NCI-H82 (cell line): Measurements from ENCODE around the gene ABCC4.
A peak's percentile ranks its signal among the peaks of the same experiment; 100 is the strongest.

Experiments
- DNase-seq: peaks from one replicate; lab custom pipeline; 2025; lab: John Stamatoyannopoulos, UW

ABCC4 gene

DNA sequence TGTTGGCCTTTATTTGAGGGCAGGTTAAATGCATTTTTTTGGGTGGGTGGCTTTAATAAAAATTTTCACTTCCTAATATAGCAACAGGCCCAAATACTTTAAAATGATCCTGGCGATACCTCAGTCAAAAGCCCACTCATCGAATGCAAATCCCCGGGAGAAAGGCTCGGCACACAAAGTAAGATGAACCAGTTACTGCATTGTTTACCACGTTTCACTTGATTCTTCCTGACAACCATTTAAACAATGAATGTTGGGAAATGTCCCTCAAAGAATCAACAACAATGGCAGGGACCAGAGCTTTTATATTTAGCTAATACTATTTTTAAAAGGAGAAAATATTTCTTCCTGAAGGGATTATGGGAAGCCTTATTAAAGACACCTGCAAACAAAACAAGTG, 187.7 kb downstream of the ABCC4 start:
- DNase-seq, result no peak

DNA sequence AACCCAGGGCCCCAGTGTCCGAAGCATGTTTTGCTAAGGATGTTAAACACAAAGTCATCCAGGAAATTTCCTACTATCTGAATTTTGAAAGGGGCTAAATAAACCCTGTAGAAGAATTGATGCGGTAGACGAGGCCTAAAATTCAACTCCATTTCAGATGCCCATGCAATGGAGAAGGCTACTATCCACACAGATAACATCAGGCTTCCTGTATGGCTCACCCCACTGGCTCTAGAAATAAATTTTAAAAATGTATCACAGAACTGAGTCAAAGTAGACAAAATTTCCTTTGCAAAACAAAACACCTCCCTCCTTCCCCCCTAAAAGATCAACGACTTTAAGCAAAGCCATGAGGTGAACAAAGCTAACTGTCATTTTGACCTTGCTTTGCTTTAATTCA, 188.4 kb downstream of the ABCC4 start:
- no peak for DNase-seq

- no peak for DNase-seq
Measured at GRCh38 chr13:95111608-95112007, 189.6 kb downstream of the ABCC4 start.

- no peak for DNase-seq
Measured at GRCh38 chr13:95106562-95106961, 194.7 kb downstream of the ABCC4 start.

- no peak for DNase-seq
Measured at GRCh38 chr13:95100525-95101433, 200.5 kb downstream of the ABCC4 start.

GRCh38 chr13:95099541-95099940, 201.7 kb downstream of the ABCC4 start:
- DNase-seq, result no peak

DNA sequence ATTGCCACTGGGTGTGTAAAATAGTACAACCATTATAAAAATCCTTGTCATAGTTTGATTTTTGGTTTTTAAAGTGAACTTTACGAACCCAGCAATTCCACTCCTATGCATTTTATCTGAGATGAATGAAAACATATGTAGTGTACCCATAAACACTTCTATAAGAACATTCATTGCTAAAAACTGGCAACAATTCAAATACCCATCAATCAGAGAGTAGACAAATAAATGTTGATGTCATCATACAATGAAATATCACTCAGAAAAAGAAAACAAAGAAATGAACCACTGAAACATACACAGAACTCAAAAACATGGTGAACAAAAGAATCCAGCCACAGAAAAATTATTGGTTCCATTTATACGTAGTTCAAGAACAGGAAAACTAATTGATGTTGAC, 202.3 kb downstream of the ABCC4 start:
- no peak for DNase-seq

GRCh38 chr13:95091755-95092154, 209.5 kb downstream of the ABCC4 start:
- no peak for DNase-seq

GRCh38 chr13:95087746-95088305, 213.4 kb downstream of the ABCC4 start:
- DNase-seq, result peak; percentile 55

- no peak for DNase-seq
Measured at GRCh38 chr13:95086761-95087160, 214.5 kb downstream of the ABCC4 start.

DNA sequence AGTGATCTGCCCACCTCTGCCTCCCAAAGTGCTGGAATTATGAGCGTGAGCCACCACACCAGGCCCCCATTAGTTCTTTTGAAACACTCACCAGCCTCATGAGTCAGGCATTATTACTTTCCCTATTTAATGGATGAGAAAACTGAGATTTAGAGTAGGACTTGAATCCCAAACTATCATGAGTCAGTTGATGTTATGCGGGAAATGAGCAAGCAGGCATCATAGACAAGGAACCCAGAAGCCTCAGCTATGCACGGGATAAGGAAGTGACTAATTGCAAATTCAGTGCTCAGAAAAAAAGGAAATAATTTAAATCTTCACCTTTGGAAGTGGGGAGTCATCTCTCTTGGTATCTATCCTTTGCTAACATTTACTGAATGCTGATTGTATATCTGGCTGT, 217.5 kb downstream of the ABCC4 start:
- DNase-seq, result no peak

DNA sequence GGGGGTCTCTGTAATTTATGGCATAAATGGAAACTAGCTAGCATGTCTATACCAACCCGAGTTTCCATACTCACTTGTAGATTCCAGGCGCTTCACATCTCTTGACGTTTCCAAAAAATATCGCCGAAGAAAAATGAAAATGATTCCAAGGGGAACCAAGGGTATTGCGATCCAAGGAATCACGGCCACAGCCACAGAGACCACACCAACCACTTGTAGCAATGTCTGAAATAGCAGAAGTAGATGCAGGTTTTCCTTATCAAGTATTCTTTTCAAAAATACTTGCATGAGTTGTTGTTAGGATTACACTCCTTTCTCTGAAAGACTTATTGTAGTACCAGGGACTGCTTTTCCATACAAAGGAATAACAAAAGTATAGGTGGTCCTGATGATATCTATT, 218.2 kb downstream of the ABCC4 start:
- DNase-seq, result no peak

- DNase-seq, result no peak
Measured at GRCh38 chr13:95075506-95075905, 225.7 kb downstream of the ABCC4 start.

- no peak for DNase-seq
Measured at GRCh38 chr13:95074820-95075219, 226.4 kb downstream of the ABCC4 start.

GRCh38 chr13:95073747-95074311, 227.4 kb downstream of the ABCC4 start:
- DNase-seq, result no peak

- no peak for DNase-seq
Measured at GRCh38 chr13:95067303-95067702, 233.9 kb downstream of the ABCC4 start.

DNA sequence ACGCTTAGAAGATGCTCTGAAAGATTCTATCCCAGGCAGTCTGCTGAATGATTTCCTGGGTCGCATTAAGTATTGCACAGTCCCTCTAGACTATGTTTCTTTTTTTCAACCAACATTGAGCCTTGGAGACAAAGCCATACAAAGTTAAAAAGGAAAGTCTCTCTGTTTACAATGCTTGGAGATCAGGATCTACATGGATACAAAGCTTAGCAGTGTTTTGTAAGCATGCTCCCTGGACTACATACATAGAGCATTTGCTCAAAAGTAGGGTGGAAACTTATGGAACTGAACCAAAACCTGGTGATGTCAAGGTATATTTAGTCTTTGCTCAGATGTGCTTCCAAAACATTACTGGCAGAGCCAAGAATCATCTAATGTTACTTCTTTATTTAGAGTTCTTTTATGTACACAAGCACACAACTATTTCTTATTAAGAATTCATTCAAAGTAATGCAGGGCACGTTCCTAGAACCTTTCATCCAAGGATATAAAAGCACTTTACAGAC, 241.2 kb downstream of the ABCC4 start:
- no peak for DNase-seq

- DNase-seq, result no peak
Measured at GRCh38 chr13:95059306-95059705, 241.9 kb downstream of the ABCC4 start.

GRCh38 chr13:95058680-95059079, 242.6 kb downstream of the ABCC4 start:
- DNase-seq, result no peak

DNA sequence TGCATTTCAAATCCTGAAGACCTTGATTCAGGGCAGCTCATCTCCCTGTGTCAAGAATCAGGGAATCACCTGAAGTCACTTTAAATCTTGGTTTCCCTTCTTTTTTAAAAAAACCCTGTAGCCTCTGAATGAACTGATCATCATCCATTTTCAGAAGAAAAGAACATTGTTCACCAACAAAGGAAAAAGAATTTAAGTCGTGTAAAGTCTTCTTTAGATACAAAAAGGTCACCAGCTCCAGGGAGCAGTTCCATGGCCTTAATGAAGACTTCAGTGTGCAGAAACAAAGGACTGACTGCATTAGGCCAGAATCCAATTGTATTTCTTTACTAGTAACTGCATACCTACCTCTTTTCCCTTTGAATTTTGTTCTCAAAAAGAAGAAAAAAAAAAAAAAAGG, 245.0 kb downstream of the ABCC4 start:
- no peak for DNase-seq

DNA sequence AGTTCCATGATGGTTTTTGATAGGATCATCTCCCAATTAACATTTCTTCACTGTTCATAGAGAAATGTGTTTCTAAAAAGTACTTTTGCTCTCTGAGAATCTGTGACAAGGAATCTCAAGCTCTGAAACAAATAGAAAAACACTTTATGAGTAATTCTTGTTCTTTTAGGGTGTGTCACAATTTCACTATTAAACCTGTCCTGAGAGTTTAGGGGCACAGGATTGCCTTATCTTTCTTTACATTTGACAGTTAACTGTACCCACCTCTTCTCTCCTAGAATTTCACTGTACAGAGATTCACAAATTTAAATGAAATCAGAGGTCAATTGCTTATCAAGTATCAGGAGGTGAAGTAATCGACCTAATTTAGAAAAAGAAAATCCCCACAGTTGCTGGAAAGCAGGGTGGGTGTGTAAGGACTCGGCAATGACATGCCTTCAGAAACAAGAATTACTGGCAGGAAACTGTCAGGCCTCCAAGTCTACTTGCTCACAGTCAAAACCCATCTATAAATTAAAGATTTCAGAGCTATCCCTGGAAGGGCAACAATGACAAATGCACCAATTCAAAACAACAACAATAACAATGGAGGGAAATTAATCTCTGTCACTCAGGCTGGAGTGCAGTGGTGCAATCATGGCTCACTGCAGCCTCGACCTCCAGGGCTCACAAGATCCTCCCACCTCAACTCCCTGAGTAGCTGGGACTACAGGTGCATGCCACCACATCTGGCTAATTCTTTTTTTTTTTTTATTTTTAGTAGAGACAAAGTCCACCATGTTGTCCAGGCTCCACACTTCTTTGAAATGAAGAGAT, 250.2 kb downstream of the ABCC4 start:
- no peak for DNase-seq

DNA sequence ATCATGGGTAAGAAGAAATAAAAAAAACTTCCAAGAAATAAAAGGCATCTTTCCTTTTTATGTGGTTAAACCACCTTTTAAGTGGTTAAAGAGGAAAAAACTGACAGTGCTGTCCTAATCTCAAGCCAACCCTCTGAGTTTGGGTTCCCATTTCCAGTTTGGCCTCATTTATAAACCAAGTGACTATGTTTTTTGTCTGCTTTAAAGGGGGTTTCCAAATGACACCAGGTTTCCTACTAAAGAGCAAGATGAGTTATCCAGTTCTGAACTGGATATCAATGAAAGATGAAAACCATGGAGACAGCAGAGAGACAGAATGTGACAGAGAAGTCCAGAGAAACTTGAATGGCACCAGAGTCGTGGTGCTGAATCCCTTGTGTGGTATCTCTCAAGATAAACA, 251.5 kb downstream of the ABCC4 start:
- DNase-seq, result no peak
